ENCODE data around the gene B4GALT7.
"Not testable (repeated sequence)": the region's sequence is repeated elsewhere in the genome, so short reads cannot be mapped to it uniquely, and the experiment has no call there.

The B4GALT7 gene

GRCh38 chr5:177620560-177620959, 20.6 kb downstream of the B4GALT7 start:
- H3K4me3 ChIP-seq (ENCODE audit: low read depth, low read length) = no peak overlapping the region
- no peaks in the 10 kb centered on the region for H3K9me3 ChIP-seq
- no peak for TF ChIP-seq CTCF (IDR thresholded peaks at IDR 0.05; ENCODE audit: low read depth, low read length)
- no peaks in the 10 kb centered on the region for H3K4me1 ChIP-seq
- H3K36me3 ChIP-seq = no peaks in the 10 kb centered on the region
- DNase-seq = no peak
- H3K27me3 ChIP-seq = peaks cover 3% of the 10 kb centered on the region

- not testable (repeated sequence) for H3K27me3 ChIP-seq; H3K9me3 ChIP-seq; DNase-seq; H3K4me3 ChIP-seq (ENCODE audit: low read depth, low read length); H3K36me3 ChIP-seq; H3K4me1 ChIP-seq
Observed at GRCh38 chr5:177624172-177624571, 24.2 kb downstream of the B4GALT7 start.

- not testable (repeated sequence) for H3K36me3 ChIP-seq; H3K27me3 ChIP-seq; H3K9me3 ChIP-seq; DNase-seq; H3K4me3 ChIP-seq (ENCODE audit: low read depth, low read length); H3K4me1 ChIP-seq
Observed at GRCh38 chr5:177630186-177630585, 30.3 kb downstream of the B4GALT7 start.

- H3K4me3 ChIP-seq (ENCODE audit: low read depth, low read length); H3K27me3 ChIP-seq: not testable (repeated sequence)
Observed at GRCh38 chr5:177634912-177635311, 35.0 kb downstream of the B4GALT7 start.

GRCh38 chr5:177645462-177645861, 45.5 kb downstream of the B4GALT7 start:
- DNase-seq; H3K4me1 ChIP-seq; H3K4me3 ChIP-seq (ENCODE audit: low read depth, low read length); H3K27me3 ChIP-seq; H3K9me3 ChIP-seq; H3K36me3 ChIP-seq: not testable (repeated sequence)

More at GRCh38 chr5:177634912-177635311, 35.0 kb downstream of the B4GALT7 start:
- H3K4me1 ChIP-seq, H3K9me3 ChIP-seq, DNase-seq, H3K36me3 ChIP-seq: not testable (repeated sequence)

GRCh38 chr5:177651235-177651634, 51.3 kb downstream of the B4GALT7 start:
- not testable (repeated sequence) for H3K36me3 ChIP-seq; H3K9me3 ChIP-seq; H3K4me1 ChIP-seq; H3K4me3 ChIP-seq (ENCODE audit: low read depth, low read length); DNase-seq; H3K27me3 ChIP-seq

- not testable (repeated sequence) for H3K36me3 ChIP-seq; H3K9me3 ChIP-seq; H3K4me3 ChIP-seq (ENCODE audit: low read depth, low read length); DNase-seq; H3K27me3 ChIP-seq; H3K4me1 ChIP-seq
Observed at GRCh38 chr5:177657846-177658245, 57.9 kb downstream of the B4GALT7 start.

- H3K36me3 ChIP-seq; H3K4me1 ChIP-seq; H3K9me3 ChIP-seq; H3K27me3 ChIP-seq; DNase-seq; H3K4me3 ChIP-seq (ENCODE audit: low read depth, low read length): not testable (repeated sequence)
Observed at GRCh38 chr5:177658542-177658941, 58.6 kb downstream of the B4GALT7 start.
